Measurements from ENCODE around the gene GFOD1. TPM values are rescaled to one million over a fixed set of nuclear protein-coding genes. Genes with fewer than 3 reads are reported as not detected.
A peak's percentile ranks its signal among the peaks of the same experiment; 100 is the strongest.

The GFOD1 gene
- total and polyA plus RNA-seq, 8 donors: 0.76 to 29.4 (median 11.4) TPM

DNA sequence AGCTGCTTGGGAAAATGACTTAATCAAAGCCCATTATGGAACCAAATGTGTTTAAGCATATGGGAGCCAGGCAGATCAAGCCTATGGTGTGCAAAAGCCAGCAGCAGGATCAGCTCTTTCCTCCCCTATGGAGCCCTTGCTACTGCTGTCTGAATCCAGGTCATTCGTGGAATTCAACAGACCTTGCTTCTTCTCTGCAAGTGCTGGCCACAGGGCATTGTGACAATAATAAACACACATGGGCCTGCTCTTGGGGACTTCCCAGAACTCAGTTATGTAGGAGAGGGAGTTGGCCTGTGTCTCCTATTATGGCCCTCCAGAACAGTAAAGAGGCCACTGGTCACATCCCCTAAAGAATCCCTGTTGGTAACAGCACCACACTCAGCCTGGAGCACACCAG lies 18.6 kb downstream of the GFOD1 start:
- Histone ChIP-seq H3K4me3 (no peak overlapping the region), H3K27me3 (no peaks in the 10 kb centered on the region), H3K36me3 (peaks cover 0 to 7% (median 0%) of the 10 kb centered on the region in 4 donors), H3K4me1 (peaks cover 0 to 40% (median 23%) of the 10 kb centered on the region in 4 donors), H3K27ac (no peak overlapping the region), H3K9me3 (no peaks in the 10 kb centered on the region)
- TF ChIP-seq POLR2A (IDR thresholded peaks at IDR 0.05): no peak
- TF ChIP-seq, protein P1, sequence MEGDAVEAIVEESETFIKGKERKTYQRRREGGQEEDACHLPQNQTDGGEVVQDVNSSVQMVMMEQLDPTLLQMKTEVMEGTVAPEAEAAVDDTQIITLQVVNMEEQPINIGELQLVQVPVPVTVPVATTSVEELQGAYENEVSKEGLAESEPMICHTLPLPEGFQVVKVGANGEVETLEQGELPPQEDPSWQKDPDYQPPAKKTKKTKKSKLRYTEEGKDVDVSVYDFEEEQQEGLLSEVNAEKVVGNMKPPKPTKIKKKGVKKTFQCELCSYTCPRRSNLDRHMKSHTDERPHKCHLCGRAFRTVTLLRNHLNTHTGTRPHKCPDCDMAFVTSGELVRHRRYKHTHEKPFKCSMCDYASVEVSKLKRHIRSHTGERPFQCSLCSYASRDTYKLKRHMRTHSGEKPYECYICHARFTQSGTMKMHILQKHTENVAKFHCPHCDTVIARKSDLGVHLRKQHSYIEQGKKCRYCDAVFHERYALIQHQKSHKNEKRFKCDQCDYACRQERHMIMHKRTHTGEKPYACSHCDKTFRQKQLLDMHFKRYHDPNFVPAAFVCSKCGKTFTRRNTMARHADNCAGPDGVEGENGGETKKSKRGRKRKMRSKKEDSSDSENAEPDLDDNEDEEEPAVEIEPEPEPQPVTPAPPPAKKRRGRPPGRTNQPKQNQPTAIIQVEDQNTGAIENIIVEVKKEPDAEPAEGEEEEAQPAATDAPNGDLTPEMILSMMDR (IDR thresholded peaks at IDR 0.05): no peak
- TF ChIP-seq EP300 (IDR thresholded peaks at IDR 0.05): no peak
- no peak for TF ChIP-seq POLR2AphosphoS5 (IDR thresholded peaks at IDR 0.05)
- 86 to 100% (median 92%) methylated on average over 1 of the region's 1 CpG for WGBS, 5 donors
- intact Hi-C loops (cut with DNase I; ENCODE audit: low total_unique reads): no loop called here
- no peak for DNase-seq

DNA sequence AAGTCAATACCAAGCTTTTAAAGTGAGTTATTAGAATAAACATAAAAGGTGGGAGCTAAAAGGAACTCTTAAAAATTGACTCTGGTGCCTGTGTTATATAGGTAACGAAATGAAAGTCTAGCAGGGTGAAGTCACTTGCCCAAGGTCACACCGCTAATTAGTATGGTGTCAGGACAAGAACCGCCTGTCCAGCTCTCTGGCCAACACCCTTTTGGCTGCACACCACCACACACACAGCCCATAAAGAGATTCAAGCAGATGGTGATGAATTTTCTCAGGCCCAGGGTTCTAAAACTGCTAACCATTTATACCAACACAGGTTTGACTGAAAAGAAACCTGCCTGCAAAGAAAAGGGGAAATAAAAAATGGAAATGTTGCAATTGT lies 20.2 kb downstream of the GFOD1 start:
- WGBS, 5 donors: 60 to 88% (median 71%) methylated on average over 3 of the region's 3 CpGs
- intact Hi-C loops (cut with DNase I; ENCODE audit: low total_unique reads): no loop called here
- Histone ChIP-seq H3K27me3 (no peaks in the 10 kb centered on the region), H3K4me3 (no peak overlapping the region), H3K27ac (no peak overlapping the region), H3K9me3 (no peaks in the 10 kb centered on the region), H3K4me1 (peaks cover 4 to 50% (median 34%) of the 10 kb centered on the region in 4 donors), H3K36me3 (peaks cover 0 to 7% (median 0%) of the 10 kb centered on the region in 4 donors)
- TF ChIP-seq POLR2A (IDR thresholded peaks at IDR 0.05) (no peak), EP300 (IDR thresholded peaks at IDR 0.05) (no peak), POLR2AphosphoS5 (IDR thresholded peaks at IDR 0.05) (no peak)
- TF ChIP-seq, protein P1 (IDR thresholded peaks at IDR 0.05): no peak
- DNase-seq: no peak

DNA sequence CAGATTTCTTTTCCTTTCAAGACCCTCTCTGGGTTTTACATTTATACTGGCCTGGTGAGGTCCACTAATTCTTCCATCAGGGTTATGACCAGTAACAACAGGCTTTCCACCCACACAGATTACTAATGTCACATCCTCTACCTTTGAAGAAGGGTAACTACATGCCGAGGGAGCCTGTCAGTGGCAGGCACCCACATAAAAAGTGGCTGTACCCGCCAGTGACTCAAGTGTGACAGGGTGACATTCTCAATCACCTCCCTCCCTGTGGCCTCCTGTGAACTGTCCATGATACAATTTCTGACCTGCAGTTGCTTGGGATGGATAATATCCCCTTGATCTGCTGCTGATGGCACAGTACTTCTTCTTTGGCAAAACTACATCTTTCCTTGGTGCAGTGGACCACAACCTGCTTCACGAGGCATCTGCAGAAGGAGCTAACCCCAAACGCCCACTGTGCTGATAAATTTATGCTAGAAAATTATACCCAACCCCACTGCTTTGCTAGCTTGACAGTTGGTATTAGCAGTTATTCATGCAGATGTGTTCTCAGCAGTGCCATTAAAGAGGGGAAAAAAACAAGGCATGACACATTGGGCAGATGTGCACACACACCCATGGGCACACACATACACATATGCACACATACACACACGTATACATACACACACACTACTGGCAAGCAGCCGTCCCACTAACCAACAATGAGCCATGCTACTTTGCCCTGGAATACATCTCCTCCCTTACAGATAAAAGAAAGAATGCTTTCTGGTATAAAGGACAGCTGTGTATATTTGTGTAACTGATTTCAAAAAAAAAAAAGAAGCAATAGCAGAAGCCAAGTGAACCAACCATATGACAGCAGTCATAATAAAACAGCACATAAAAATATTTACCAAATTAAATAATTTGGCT lies 20.8 kb downstream of the GFOD1 start:
- Histone ChIP-seq H3K36me3 (peaks cover 0 to 7% (median 0%) of the 10 kb centered on the region in 4 donors), H3K4me3 (no peak overlapping the region), H3K4me1 (peaks cover 11 to 56% (median 39%) of the 10 kb centered on the region in 4 donors), H3K27me3 (no peaks in the 10 kb centered on the region), H3K9me3 (no peaks in the 10 kb centered on the region), H3K27ac (peak overlapping the region in 1 of 5 donors; percentile 16)
- 57 to 70% (median 67%) methylated on average over 6 of the region's 6 CpGs for WGBS, 5 donors
- intact Hi-C loops (cut with DNase I; ENCODE audit: low total_unique reads): no loop called here
- TF ChIP-seq POLR2A (IDR thresholded peaks at IDR 0.05): no peak
- no peak for TF ChIP-seq EP300 (IDR thresholded peaks at IDR 0.05)
- no peak for TF ChIP-seq POLR2AphosphoS5 (IDR thresholded peaks at IDR 0.05)
- TF ChIP-seq, protein P1 (IDR thresholded peaks at IDR 0.05): no peak
- DNase-seq: no peak

DNA sequence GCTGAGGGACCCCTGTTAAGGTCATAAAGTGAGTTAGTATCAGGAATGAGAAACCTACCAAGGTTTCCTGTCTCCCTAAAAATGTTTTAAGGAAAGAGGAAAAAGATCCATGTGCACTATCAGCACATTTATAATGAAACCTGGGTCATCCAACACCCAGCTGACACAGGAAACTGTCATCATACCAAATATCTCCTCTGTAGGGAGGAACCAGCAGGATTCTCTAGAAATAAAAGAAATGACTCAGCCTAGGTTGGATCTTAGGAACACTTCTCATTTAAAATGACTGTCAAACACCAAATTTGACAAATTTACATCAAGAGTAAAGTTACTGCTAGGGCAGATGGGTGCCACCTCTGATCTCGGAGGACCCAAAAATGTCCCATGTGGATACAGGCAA lies 21.7 kb downstream of the GFOD1 start:
- H3K27ac ChIP-seq: no peak overlapping the region
- peaks cover 0 to 7% (median 0%) of the 10 kb centered on the region in 4 donors for H3K36me3 ChIP-seq
- H3K4me3 ChIP-seq: no peak overlapping the region
- H3K27me3 ChIP-seq: no peaks in the 10 kb centered on the region
- WGBS, 5 donors: 88 to 94% (median 91%) methylated on average over 1 of the region's 1 CpG
- DNase-seq: no peak
- intact Hi-C loops (cut with DNase I; ENCODE audit: low total_unique reads): no loop called here
- no peaks in the 10 kb centered on the region for H3K9me3 ChIP-seq
- no peak for TF ChIP-seq EP300 (IDR thresholded peaks at IDR 0.05)
- TF ChIP-seq POLR2AphosphoS5 (IDR thresholded peaks at IDR 0.05): no peak
- TF ChIP-seq POLR2A (IDR thresholded peaks at IDR 0.05): no peak
- TF ChIP-seq, protein P1 (IDR thresholded peaks at IDR 0.05): no peak
- peaks cover 11 to 63% (median 41%) of the 10 kb centered on the region in 4 donors for H3K4me1 ChIP-seq

All from stomach (tissue), 9 donors.